HepG2 (cell line): ENCODE measurements around the gene PCSK6. TPM values are rescaled to one million over a fixed set of nuclear protein-coding genes. Genes with fewer than 3 reads are reported as not detected.
A peak's percentile ranks its signal among the peaks of the same experiment; 100 is the strongest.

Source experiments
- CBX5 ChIP-seq: sonication (generic); formaldehyde crosslinking; IDR thresholded peaks from 2 replicates; pipeline ENCODE4 v1.4.0; 2020; ENCODE audit warnings: missing genetic modification reagents, borderline replicate concordance
- FOXM1 ChIP-seq: sonication (generic); formaldehyde crosslinking; IDR thresholded peaks from 2 replicates; pipeline ENCODE4 v1.5.0; 2020; ENCODE audit warnings: missing genetic modification reagents
- MED8 ChIP-seq: sonication (generic); formaldehyde crosslinking; IDR thresholded peaks from 2 replicates; pipeline ENCODE4 v1.8.1; 2023; ENCODE audit warnings: mild to moderate bottlenecking, missing genetic modification reagents; ENCODE audit not compliant: insufficient replicate concordance
- NCOR1 ChIP-seq: fragments of 200-600 bp; sonication (generic); IDR thresholded peaks from 2 replicates; pipeline ENCODE4 v1.7.0; 2017; ENCODE audit warnings: antibody characterized with exemption, low read length, borderline replicate concordance
- SP4 ChIP-seq: sonication (generic); formaldehyde crosslinking; IDR thresholded peaks from 2 replicates; pipeline ENCODE4 v1.8.1; 2023; ENCODE audit warnings: mild to moderate bottlenecking, missing genetic modification reagents
- SPEN ChIP-seq: sonication (generic); formaldehyde crosslinking; IDR thresholded peaks from 2 replicates; pipeline ENCODE4 v1.5.1; 2020; ENCODE audit warnings: low read depth, mild to moderate bottlenecking, missing genetic modification reagents
- ZNF274 ChIP-seq: sonication (generic); formaldehyde crosslinking; IDR thresholded peaks from 2 replicates; pipeline ENCODE4 v1.5.1; 2020; ENCODE audit warnings: mild to moderate bottlenecking, missing genetic modification reagents
- ZSCAN12 ChIP-seq: sonication (generic); formaldehyde crosslinking; IDR thresholded peaks from 2 replicates; pipeline ENCODE4 v1.9.0; 2021; ENCODE audit warnings: mild to moderate bottlenecking, missing genetic modification reagents
- polyA plus RNA-seq, 8 experiments: library from polyadenylated mRNA; depleted of rRNA in 3 of 8; stranded (reverse) in 7 of 8; unstranded in 1 of 8; fragments of >200 nt; fragmentation: Illumina TruSeq in 4 of 8; extraction: Trizol in 4 of 8; gene quantifications; 2 replicates each; pipeline versions ENCODE4 v1.2.1 to v1.2.3, GENCODE V29; 2011 to 2016; ENCODE audit warnings: low read depth in 4 of 8, missing spikeins in 1 of 8, mixed read lengths in 1 of 8; ENCODE audit not compliant: insufficient read depth in 1 of 8
- total RNA-seq, 5 experiments: library from RNA; depleted of rRNA; stranded (reverse); fragments of >200 nt; fragmentation: Illumina TruSeq; extraction: Trizol; gene quantifications; 2 replicates each; pipeline ENCODE4 v1.2.3, GENCODE V29; 2016; ENCODE audit warnings: low read depth in 1 of 5
- TF ChIP-seq, protein P1 (sequence below): conservative IDR thresholded peaks from 2 replicates; pipeline ENCODE4 v1.6.1; 2018; ENCODE audit warnings: missing genetic modification reagents
- TF ChIP-seq, protein P2 (sequence below): fragments of 450-650 bp; IDR thresholded peaks from 2 replicates; pipeline ENCODE4 v1.6.1; 2017; ENCODE audit warnings: mild to moderate bottlenecking
- TF ChIP-seq, protein P3 (sequence below): sonication (generic); formaldehyde crosslinking; IDR thresholded peaks from one replicate; pipeline ENCODE4 v1.5.1; 2020; ENCODE audit warnings: mild to moderate bottlenecking, missing genetic modification reagents; ENCODE audit errors: not compliant biosample characterization
- TF ChIP-seq, protein P4 (sequence below): IDR thresholded peaks from 2 replicates; pipeline ENCODE4 v1.6.1; 2016
- TF ChIP-seq, protein P5 (sequence below): fragments of 450-650 bp; IDR thresholded peaks from 2 replicates; pipeline ENCODE4 v1.6.1; 2017

PCSK6 gene
- total and polyA plus RNA-seq, 2 of the 13 experiments (the other 11 are each of a cell fraction or from before 2014, with no cell fraction given) = 56.5 to 155 TPM

DNA sequence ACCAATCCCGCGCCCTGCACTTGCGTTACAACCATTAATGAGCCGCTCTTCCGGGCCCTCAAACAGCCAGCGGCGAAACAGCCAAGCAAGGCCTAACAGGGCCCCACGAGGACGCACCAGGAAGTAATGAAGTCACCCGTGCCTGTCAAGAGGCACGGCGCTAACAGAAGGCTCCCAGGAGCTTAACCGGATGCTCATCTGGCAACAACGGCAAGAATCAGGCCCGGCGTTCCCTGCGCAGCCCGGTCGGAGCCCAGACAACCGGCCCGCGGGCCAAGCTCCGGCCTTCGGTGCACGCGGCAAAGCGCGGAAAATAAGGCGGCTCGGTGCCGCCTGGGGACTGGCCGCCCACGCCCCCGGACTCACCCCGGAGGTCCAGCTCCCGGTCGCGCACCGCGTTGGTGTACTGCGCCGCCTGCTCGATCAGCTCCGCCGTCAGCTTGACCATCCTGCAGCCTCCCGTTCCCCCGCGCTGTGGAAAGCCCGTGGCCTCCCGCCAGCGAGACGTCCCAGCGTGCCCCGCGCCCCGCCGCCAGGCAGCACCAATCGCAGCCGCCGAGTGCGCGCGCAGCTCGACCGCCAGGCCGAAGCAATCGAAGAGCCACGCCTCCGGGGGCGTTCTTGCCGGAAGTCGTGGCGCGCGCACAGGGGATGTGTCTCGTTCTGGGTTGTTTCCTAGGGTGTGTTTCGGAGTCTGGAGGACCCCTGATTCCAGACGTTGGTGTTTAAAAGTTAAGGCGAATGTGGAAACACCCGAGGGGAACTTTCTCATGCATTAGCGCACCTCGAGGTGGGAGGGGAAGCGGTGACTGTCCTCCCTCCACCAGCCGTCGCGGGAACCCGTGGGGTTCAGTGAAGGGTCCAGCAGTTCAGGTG, 194.5 kb downstream of the PCSK6 start, which contains the start of gene SNRPA1 (continued):
- TF ChIP-seq SPEN (peak; percentile 99), ZSCAN12 (0 out of 2 replicates have a peak, but pooled peaks have one; percentile 20), NCOR1 (peak; percentile 60; the same call in 1 of the 2 replicates), CBX5 (CRISPR knock-in tag) (no peak; the same call in 1 of the 2 replicates), MED8 (peak; percentile 91), FOXM1 (no peak; the same call in 1 of the 2 replicates), ZNF274 (CRISPR knock-in tag) (peak; percentile 90; the same call in 1 of the 2 replicates), SP4 (CRISPR knock-in tag) (peak; percentile 96)
- TF ChIP-seq, protein P1, sequence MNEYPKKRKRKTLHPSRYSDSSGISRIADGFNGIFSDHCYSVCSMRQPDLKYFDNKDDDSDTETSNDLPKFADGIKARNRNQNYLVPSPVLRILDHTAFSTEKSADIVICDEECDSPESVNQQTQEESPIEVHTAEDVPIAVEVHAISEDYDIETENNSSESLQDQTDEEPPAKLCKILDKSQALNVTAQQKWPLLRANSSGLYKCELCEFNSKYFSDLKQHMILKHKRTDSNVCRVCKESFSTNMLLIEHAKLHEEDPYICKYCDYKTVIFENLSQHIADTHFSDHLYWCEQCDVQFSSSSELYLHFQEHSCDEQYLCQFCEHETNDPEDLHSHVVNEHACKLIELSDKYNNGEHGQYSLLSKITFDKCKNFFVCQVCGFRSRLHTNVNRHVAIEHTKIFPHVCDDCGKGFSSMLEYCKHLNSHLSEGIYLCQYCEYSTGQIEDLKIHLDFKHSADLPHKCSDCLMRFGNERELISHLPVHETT = peak; percentile 96
- TF ChIP-seq, protein P2, sequence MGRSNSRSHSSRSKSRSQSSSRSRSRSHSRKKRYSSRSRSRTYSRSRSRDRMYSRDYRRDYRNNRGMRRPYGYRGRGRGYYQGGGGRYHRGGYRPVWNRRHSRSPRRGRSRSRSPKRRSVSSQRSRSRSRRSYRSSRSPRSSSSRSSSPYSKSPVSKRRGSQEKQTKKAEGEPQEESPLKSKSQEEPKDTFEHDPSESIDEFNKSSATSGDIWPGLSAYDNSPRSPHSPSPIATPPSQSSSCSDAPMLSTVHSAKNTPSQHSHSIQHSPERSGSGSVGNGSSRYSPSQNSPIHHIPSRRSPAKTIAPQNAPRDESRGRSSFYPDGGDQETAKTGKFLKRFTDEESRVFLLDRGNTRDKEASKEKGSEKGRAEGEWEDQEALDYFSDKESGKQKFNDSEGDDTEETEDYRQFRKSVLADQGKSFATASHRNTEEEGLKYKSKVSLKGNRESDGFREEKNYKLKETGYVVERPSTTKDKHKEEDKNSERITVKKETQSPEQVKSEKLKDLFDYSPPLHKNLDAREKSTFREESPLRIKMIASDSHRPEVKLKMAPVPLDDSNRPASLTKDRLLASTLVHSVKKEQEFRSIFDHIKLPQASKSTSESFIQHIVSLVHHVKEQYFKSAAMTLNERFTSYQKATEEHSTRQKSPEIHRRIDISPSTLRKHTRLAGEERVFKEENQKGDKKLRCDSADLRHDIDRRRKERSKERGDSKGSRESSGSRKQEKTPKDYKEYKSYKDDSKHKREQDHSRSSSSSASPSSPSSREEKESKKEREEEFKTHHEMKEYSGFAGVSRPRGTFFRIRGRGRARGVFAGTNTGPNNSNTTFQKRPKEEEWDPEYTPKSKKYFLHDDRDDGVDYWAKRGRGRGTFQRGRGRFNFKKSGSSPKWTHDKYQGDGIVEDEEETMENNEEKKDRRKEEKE = no peak
- TF ChIP-seq, protein P3, sequence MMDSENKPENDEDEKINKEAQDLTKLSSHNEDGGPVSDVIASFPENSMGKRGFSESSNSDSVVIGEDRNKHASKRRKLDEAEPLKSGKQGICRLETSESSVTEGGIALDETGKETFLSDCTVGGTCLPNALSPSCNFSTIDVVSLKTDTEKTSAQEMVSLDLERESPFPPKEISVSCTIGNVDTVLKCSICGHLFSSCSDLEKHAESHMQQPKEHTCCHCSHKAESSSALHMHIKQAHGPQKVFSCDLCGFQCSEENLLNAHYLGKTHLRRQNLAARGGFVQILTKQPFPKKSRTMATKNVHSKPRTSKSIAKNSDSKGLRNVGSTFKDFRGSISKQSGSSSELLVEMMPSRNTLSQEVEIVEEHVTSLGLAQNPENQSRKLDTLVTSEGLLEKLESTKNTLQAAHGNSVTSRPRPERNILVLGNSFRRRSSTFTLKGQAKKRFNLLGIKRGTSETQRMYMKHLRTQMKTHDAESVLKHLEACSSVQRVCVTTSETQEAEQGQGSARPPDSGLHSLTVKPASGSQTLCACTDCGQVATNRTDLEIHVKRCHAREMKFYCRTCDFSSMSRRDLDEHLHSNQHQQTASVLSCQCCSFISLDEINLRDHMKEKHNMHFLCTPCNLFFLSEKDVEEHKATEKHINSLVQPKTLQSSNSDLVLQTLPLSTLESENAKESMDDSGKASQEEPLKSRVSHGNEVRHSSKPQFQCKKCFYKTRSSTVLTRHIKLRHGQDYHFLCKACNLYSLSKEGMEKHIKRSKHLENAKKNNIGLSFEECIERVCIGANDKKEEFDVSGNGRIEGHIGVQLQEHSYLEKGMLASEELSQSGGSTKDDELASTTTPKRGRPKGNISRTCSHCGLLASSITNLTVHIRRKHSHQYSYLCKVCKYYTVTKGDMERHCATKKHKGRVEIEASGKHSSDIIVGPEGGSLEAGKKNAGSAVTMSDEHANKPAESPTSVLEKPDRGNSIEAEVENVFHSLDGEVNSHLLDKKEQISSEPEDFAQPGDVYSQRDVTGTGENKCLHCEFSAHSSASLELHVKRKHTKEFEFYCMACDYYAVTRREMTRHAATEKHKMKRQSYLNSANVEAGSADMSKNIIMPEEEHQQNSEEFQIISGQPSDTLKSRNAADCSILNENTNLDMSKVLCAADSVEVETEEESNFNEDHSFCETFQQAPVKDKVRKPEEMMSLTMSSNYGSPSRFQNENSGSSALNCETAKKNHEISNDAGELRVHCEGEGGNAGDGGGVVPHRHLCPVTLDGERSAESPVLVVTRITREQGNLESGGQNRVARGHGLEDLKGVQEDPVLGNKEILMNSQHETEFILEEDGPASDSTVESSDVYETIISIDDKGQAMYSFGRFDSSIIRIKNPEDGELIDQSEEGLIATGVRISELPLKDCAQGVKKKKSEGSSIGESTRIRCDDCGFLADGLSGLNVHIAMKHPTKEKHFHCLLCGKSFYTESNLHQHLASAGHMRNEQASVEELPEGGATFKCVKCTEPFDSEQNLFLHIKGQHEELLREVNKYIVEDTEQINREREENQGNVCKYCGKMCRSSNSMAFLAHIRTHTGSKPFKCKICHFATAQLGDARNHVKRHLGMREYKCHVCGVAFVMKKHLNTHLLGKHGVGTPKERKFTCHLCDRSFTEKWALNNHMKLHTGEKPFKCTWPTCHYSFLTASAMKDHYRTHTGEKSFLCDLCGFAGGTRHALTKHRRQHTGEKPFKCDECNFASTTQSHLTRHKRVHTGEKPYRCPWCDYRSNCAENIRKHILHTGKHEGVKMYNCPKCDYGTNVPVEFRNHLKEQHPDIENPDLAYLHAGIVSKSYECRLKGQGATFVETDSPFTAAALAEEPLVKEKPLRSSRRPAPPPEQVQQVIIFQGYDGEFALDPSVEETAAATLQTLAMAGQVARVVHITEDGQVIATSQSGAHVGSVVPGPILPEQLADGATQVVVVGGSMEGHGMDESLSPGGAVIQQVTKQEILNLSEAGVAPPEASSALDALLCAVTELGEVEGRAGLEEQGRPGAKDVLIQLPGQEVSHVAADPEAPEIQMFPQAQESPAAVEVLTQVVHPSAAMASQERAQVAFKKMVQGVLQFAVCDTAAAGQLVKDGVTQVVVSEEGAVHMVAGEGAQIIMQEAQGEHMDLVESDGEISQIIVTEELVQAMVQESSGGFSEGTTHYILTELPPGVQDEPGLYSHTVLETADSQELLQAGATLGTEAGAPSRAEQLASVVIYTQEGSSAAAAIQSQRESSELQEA = no peak
- TF ChIP-seq, protein P4, sequence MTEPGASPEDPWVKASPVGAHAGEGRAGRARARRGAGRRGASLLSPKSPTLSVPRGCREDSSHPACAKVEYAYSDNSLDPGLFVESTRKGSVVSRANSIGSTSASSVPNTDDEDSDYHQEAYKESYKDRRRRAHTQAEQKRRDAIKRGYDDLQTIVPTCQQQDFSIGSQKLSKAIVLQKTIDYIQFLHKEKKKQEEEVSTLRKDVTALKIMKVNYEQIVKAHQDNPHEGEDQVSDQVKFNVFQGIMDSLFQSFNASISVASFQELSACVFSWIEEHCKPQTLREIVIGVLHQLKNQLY = peak; percentile 54
- TF ChIP-seq, protein P5, sequence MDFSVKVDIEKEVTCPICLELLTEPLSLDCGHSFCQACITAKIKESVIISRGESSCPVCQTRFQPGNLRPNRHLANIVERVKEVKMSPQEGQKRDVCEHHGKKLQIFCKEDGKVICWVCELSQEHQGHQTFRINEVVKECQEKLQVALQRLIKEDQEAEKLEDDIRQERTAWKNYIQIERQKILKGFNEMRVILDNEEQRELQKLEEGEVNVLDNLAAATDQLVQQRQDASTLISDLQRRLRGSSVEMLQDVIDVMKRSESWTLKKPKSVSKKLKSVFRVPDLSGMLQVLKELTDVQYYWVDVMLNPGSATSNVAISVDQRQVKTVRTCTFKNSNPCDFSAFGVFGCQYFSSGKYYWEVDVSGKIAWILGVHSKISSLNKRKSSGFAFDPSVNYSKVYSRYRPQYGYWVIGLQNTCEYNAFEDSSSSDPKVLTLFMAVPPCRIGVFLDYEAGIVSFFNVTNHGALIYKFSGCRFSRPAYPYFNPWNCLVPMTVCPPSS = no peak
